ENCODE data around the gene ADAMTS8. TPM values are rescaled to one million over a fixed set of nuclear protein-coding genes. Genes with fewer than 3 reads are reported as not detected.

Gene ADAMTS8
- total RNA-seq, 1 donor from 2014 or later: not detected

GRCh38 chr11:130462101-130462885, 33.9 kb upstream of the ADAMTS8 start:
- DNase-seq (ENCODE audit: low read depth in 2 of 2): no peak

- no peak for DNase-seq (ENCODE audit: low read depth in 2 of 2)
Measured at GRCh38 chr11:130459521-130459920, 31.1 kb upstream of the ADAMTS8 start.

GRCh38 chr11:130458410-130458729, 30.0 kb upstream of the ADAMTS8 start:
- DNase-seq (ENCODE audit: low read depth in 2 of 2): no peak

- DNase-seq (ENCODE audit: low read depth in 2 of 2): no peak
Measured at GRCh38 chr11:130457623-130458409, 29.4 kb upstream of the ADAMTS8 start.

GRCh38 chr11:130456286-130456685, 27.9 kb upstream of the ADAMTS8 start:
- no peak for DNase-seq (ENCODE audit: low read depth in 2 of 2)

- no peak for DNase-seq (ENCODE audit: low read depth in 2 of 2)
Measured at GRCh38 chr11:130455483-130456127, 27.2 kb upstream of the ADAMTS8 start.

- no peak for DNase-seq (ENCODE audit: low read depth in 2 of 2)
Measured at GRCh38 chr11:130454491-130455252, 26.3 kb upstream of the ADAMTS8 start.

- DNase-seq (ENCODE audit: low read depth in 2 of 2): no peak
Measured at GRCh38 chr11:130452940-130453339, 24.5 kb upstream of the ADAMTS8 start.

- no peak for DNase-seq (ENCODE audit: low read depth in 2 of 2)
Measured at GRCh38 chr11:130452176-130452575, 23.8 kb upstream of the ADAMTS8 start.

GRCh38 chr11:130451231-130452019, 23.0 kb upstream of the ADAMTS8 start:
- no peak for DNase-seq (ENCODE audit: low read depth in 2 of 2)

GRCh38 chr11:130449996-130450769, 21.8 kb upstream of the ADAMTS8 start:
- DNase-seq (ENCODE audit: low read depth in 2 of 2): peak in 1 of 2 donors; percentile 37

GRCh38 chr11:130449310-130449990, 21.0 kb upstream of the ADAMTS8 start:
- peak in 1 of 2 donors; percentile 26 for DNase-seq (ENCODE audit: low read depth in 2 of 2)

GRCh38 chr11:130448416-130449309, 20.3 kb upstream of the ADAMTS8 start, which contains the start of gene ADAMTS15:
Gene ADAMTS15 (plus strand): TSS chr11:130448645. CDS start chr11:130448974, 329 bp downstream.
- DNase-seq (ENCODE audit: low read depth in 2 of 2): peak; percentile 33 to 48

- DNase-seq (ENCODE audit: low read depth in 2 of 2): no peak
Measured at GRCh38 chr11:130448039-130448415, 19.6 kb upstream of the ADAMTS8 start.

GRCh38 chr11:130445788-130446187, 17.4 kb upstream of the ADAMTS8 start:
- DNase-seq (ENCODE audit: low read depth in 2 of 2): no peak

GRCh38 chr11:130442737-130443136, 14.3 kb upstream of the ADAMTS8 start:
- DNase-seq (ENCODE audit: low read depth in 2 of 2): no peak

- no peak for DNase-seq (ENCODE audit: low read depth in 2 of 2)
Measured at GRCh38 chr11:130441719-130442118, 13.3 kb upstream of the ADAMTS8 start.

GRCh38 chr11:130439876-130440275, 11.5 kb upstream of the ADAMTS8 start:
- no peak for DNase-seq (ENCODE audit: low read depth in 2 of 2)

Data from lung microvascular endothelial cell (primary cell).